ENCODE measurements around the gene GSX1. TPM values are rescaled to one million over a fixed set of nuclear protein-coding genes. Genes with fewer than 3 reads are reported as not detected.

The GSX1 gene
- total RNA-seq, 1 experiment from 2014 or later: not detected

- H3K27me3 ChIP-seq (ENCODE audit: control insufficient read depth, insufficient read depth, low read length): peaks cover 87% of the 10 kb centered on the region
- DNase-seq: peak; percentile 81
- no peak overlapping the region for H3K4me3 ChIP-seq (ENCODE audit: insufficient read depth, low read depth, low read length)
- no peaks in the 10 kb centered on the region for H3K36me3 ChIP-seq (replicated peaks; ENCODE audit: control insufficient read depth, insufficient read depth, low read length)
These were observed 2.6 kb upstream of the GSX1 start for GRCh38 chr13:27789495-27790303.

- peak; percentile 74 for DNase-seq
- no peak overlapping the region for H3K4me3 ChIP-seq (ENCODE audit: insufficient read depth, low read depth, low read length)
- peaks cover 94% of the 10 kb centered on the region for H3K27me3 ChIP-seq (ENCODE audit: control insufficient read depth, insufficient read depth, low read length)
- no peaks in the 10 kb centered on the region for H3K36me3 ChIP-seq (replicated peaks; ENCODE audit: control insufficient read depth, insufficient read depth, low read length)
These were observed 1.8 kb upstream of the GSX1 start for GRCh38 chr13:27790523-27790922.

GRCh38 chr13:27791146-27791900 lies 960 bp upstream of the GSX1 start:
- H3K4me3 ChIP-seq (ENCODE audit: insufficient read depth, low read depth, low read length): no peak overlapping the region
- peak; percentile 58 for DNase-seq
- peaks cover 97% of the 10 kb centered on the region for H3K27me3 ChIP-seq (ENCODE audit: control insufficient read depth, insufficient read depth, low read length)
- no peaks in the 10 kb centered on the region for H3K36me3 ChIP-seq (replicated peaks; ENCODE audit: control insufficient read depth, insufficient read depth, low read length)

GRCh38 chr13:27791901-27792392 lies 336 bp upstream of the GSX1 start:
- H3K36me3 ChIP-seq (replicated peaks; ENCODE audit: control insufficient read depth, insufficient read depth, low read length): no peaks in the 10 kb centered on the region
- H3K27me3 ChIP-seq (ENCODE audit: control insufficient read depth, insufficient read depth, low read length): peaks cover 99% of the 10 kb centered on the region
- no peak overlapping the region for H3K4me3 ChIP-seq (ENCODE audit: insufficient read depth, low read depth, low read length)
- DNase-seq: no peak

- peaks cover 100% of the 10 kb centered on the region for H3K27me3 ChIP-seq (ENCODE audit: control insufficient read depth, insufficient read depth, low read length)
- no peaks in the 10 kb centered on the region for H3K36me3 ChIP-seq (replicated peaks; ENCODE audit: control insufficient read depth, insufficient read depth, low read length)
- peak; percentile 76 for DNase-seq
- no peak overlapping the region for H3K4me3 ChIP-seq (ENCODE audit: insufficient read depth, low read depth, low read length)
These were observed 1.5 kb downstream of the GSX1 start for GRCh38 chr13:27793507-27794367.

- Histone ChIP-seq H3K36me3 (replicated peaks; ENCODE audit: control insufficient read depth, insufficient read depth, low read length) (no peaks in the 10 kb centered on the region), H3K4me3 (ENCODE audit: insufficient read depth, low read depth, low read length) (no peak overlapping the region), H3K27me3 (ENCODE audit: control insufficient read depth, insufficient read depth, low read length) (peaks cover 100% of the 10 kb centered on the region)
- no peak for DNase-seq
These were observed 2.0 kb downstream of the GSX1 start for GRCh38 chr13:27794368-27794691.

GRCh38 chr13:27794921-27795717 lies 2.8 kb downstream of the GSX1 start:
- DNase-seq: peak; percentile 75
- Histone ChIP-seq H3K36me3 (replicated peaks; ENCODE audit: control insufficient read depth, insufficient read depth, low read length) (no peaks in the 10 kb centered on the region), H3K27me3 (ENCODE audit: control insufficient read depth, insufficient read depth, low read length) (peaks cover 100% of the 10 kb centered on the region), H3K4me3 (ENCODE audit: insufficient read depth, low read depth, low read length) (no peak overlapping the region)

DNA sequence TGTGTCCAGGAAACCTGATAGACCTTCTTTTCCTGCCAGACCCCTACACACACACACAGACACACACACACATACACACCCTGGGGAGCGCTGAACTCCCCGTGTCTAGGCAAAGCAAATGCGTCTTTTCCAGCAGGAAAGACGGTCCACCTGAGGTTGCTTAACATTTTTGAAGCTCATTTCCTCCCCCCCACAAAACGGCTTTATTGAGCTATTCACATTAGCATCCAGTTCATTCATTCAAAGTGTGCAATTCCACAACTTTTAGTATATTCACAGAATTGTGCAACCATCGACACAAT lies 3.4 kb downstream of the GSX1 start:
- no peak overlapping the region for H3K4me3 ChIP-seq (ENCODE audit: insufficient read depth, low read depth, low read length)
- no peak for DNase-seq

DNA sequence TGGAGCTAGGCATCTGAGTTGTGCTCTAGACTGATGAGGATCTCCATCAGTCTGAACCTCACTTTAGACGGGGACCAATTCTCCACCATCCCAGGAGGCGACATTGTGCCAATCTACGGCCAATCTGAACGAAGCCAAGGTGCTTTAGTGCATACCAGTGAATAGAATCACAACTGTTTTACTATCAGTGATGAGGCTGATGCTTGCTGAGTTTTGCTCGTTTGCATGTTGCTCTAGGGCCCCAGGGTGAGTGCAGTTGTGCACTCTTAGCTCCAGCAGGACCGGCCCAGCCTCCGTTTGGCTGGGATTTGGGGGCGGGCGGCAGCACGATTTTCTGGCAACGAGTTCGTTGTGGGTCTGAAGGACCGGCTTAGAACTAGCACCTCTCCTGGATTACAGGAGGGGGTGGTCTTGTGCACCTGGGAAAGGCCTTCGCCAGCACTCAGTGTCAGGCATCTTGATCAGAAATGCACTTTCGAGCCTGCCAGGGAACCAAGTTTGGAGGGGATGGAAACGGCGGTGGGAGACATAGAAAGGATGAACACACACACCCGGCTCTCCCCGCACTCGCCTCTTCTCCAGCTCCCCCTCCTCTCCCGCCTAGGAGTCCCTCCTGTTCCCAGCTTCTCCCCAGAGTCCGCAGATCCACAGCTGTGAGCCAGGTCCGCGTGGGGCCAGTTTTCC lies 4.4 kb downstream of the GSX1 start:
- H3K4me3 ChIP-seq (ENCODE audit: insufficient read depth, low read depth, low read length): peak overlapping the region; percentile 22; the same call in 1 of the 2 replicates
- peaks cover 98% of the 10 kb centered on the region for H3K27me3 ChIP-seq (ENCODE audit: control insufficient read depth, insufficient read depth, low read length)
- H3K36me3 ChIP-seq (replicated peaks; ENCODE audit: control insufficient read depth, insufficient read depth, low read length): no peaks in the 10 kb centered on the region
- DNase-seq: no peak

More for the DNA sequence above, 3.4 kb downstream of the GSX1 start:
- Histone ChIP-seq H3K27me3 (ENCODE audit: control insufficient read depth, insufficient read depth, low read length) (peaks cover 100% of the 10 kb centered on the region), H3K36me3 (replicated peaks; ENCODE audit: control insufficient read depth, insufficient read depth, low read length) (no peaks in the 10 kb centered on the region)

- peak overlapping the region; percentile 22; the same call in 1 of the 2 replicates for H3K4me3 ChIP-seq (ENCODE audit: insufficient read depth, low read depth, low read length)
These were observed 4.9 kb downstream of the GSX1 start for GRCh38 chr13:27797228-27797624.

DNA sequence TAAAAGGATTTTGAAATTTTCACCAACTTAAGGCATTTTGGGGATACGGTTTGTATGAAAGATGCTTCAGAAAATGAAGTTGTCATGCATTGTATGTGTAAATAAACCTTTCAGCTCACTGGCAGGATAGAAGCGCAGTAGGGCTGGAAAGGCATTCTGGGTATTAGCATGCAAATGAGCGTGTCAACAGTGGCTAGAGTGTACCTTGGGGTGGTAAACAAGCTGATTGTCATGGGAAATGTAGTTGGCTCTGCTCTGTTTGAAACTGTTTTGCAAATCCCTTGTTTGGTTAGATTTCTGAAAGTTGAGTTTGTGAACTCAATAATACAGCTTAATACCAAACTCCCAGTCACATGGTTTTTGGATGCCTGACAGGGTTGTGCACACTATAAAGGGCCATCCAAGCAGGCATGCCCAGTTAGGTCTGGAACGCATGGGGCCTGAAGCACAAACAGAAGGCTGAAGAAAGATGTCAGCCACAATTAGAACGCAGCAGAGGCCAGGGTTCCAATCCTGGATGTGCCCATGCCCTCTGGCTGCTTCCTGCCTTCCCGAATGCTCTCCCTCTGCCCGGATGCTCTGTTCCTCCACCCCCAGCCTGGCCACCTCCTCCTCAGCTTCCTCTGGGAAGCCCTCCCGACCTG lies 14.6 kb downstream of the GSX1 start:
- peaks cover 23% of the 10 kb centered on the region for H3K27me3 ChIP-seq (ENCODE audit: control insufficient read depth, insufficient read depth, low read length)
- no peak overlapping the region for H3K4me3 ChIP-seq (ENCODE audit: insufficient read depth, low read depth, low read length)
- no peaks in the 10 kb centered on the region for H3K36me3 ChIP-seq (replicated peaks; ENCODE audit: control insufficient read depth, insufficient read depth, low read length)
- DNase-seq: peak; percentile 75

More at GRCh38 chr13:27797228-27797624, 4.9 kb downstream of the GSX1 start:
- Histone ChIP-seq H3K36me3 (replicated peaks; ENCODE audit: control insufficient read depth, insufficient read depth, low read length) (no peaks in the 10 kb centered on the region), H3K27me3 (ENCODE audit: control insufficient read depth, insufficient read depth, low read length) (peaks cover 94% of the 10 kb centered on the region)
- peak; percentile 89 for DNase-seq

- H3K4me3 ChIP-seq (ENCODE audit: insufficient read depth, low read depth, low read length): no peak overlapping the region
- no peak for DNase-seq
- H3K36me3 ChIP-seq (replicated peaks; ENCODE audit: control insufficient read depth, insufficient read depth, low read length): no peaks in the 10 kb centered on the region
- peaks cover 26% of the 10 kb centered on the region for H3K27me3 ChIP-seq (ENCODE audit: control insufficient read depth, insufficient read depth, low read length)
These were observed 16.7 kb downstream of the GSX1 start for GRCh38 chr13:27808851-27809550.

Measured in H7 (cell line).